Raji (cell line): Measurements from ENCODE around the gene MDGA2.

Source experiments
- POLR2A ChIP-seq: IDR thresholded peaks from 2 replicates; pipeline ENCODE4 v1.6.1; 2011; ENCODE audit warnings: low read depth, low read length, control low read depth; ENCODE audit not compliant: insufficient read depth

Gene MDGA2

GRCh38 chr14:47195582-47195981, 479.8 kb downstream of the MDGA2 start:
- TF ChIP-seq POLR2A, result no peak

- TF ChIP-seq POLR2A, result no peak
Observed at GRCh38 chr14:47194055-47194454, 481.4 kb downstream of the MDGA2 start.

- TF ChIP-seq POLR2A, result no peak
Observed at GRCh38 chr14:47191700-47192099, 483.7 kb downstream of the MDGA2 start.

GRCh38 chr14:47189911-47190484, 485.4 kb downstream of the MDGA2 start:
- no peak for TF ChIP-seq POLR2A

- no peak for TF ChIP-seq POLR2A
Observed at GRCh38 chr14:47186486-47186885, 488.9 kb downstream of the MDGA2 start.

- TF ChIP-seq POLR2A, result no peak
Observed at GRCh38 chr14:47179906-47180305, 495.5 kb downstream of the MDGA2 start.

- no peak for TF ChIP-seq POLR2A
Observed at GRCh38 chr14:47167402-47167801, 508.0 kb downstream of the MDGA2 start.

GRCh38 chr14:47155395-47155794, 520.0 kb downstream of the MDGA2 start:
- TF ChIP-seq POLR2A, result no peak

- no peak for TF ChIP-seq POLR2A
Observed at GRCh38 chr14:47154276-47154797, 521.1 kb downstream of the MDGA2 start.

GRCh38 chr14:47153746-47154145, 521.7 kb downstream of the MDGA2 start:
- TF ChIP-seq POLR2A, result no peak

- no peak for TF ChIP-seq POLR2A
Observed at GRCh38 chr14:47150267-47150666, 525.1 kb downstream of the MDGA2 start.

- no peak for TF ChIP-seq POLR2A
Observed at GRCh38 chr14:47149326-47149725, 526.1 kb downstream of the MDGA2 start.

GRCh38 chr14:47148686-47149085, 526.7 kb downstream of the MDGA2 start:
- no peak for TF ChIP-seq POLR2A

GRCh38 chr14:47120645-47121044, 554.8 kb downstream of the MDGA2 start:
- TF ChIP-seq POLR2A, result no peak

- no peak for TF ChIP-seq POLR2A
Observed at GRCh38 chr14:47103771-47104170, 571.6 kb downstream of the MDGA2 start.

- TF ChIP-seq POLR2A, result no peak
Observed at GRCh38 chr14:47102472-47102871, 572.9 kb downstream of the MDGA2 start.

GRCh38 chr14:47085678-47086077, 589.7 kb downstream of the MDGA2 start:
- TF ChIP-seq POLR2A, result no peak

- no peak for TF ChIP-seq POLR2A
Observed at GRCh38 chr14:47065326-47065725, 610.1 kb downstream of the MDGA2 start.

GRCh38 chr14:47060050-47060449, 615.4 kb downstream of the MDGA2 start:
- no peak for TF ChIP-seq POLR2A
